Kidney epithelial cell (primary cell): ENCODE data around the gene RASSF5. TPM values are rescaled to one million over a fixed set of nuclear protein-coding genes. Genes with fewer than 3 reads are reported as not detected.
A peak's percentile ranks its signal among the peaks of the same experiment; 100 is the strongest.

Experiments used
- DNase-seq: peaks from one replicate; pipeline ENCODE4 v3.0.0-alpha.2; 2010; ENCODE audit warnings: low read depth
- H3K27me3 ChIP-seq: 2 replicates; pipeline ENCODE4 v1.6.0; 2011; ENCODE audit warnings: low read length; ENCODE audit not compliant: control insufficient read depth, insufficient read depth
- H3K36me3 ChIP-seq: 2 replicates; pipeline ENCODE4 v1.5.1; 2011; ENCODE audit warnings: low read length; ENCODE audit not compliant: control insufficient read depth, insufficient read depth
- H3K4me3 ChIP-seq: 2 replicates; pipeline ENCODE4 v1.5.1; 2011; ENCODE audit warnings: low read depth, mild to moderate bottlenecking, control low read depth, low read length
- total RNA-seq: library from RNA; depleted of rRNA; stranded (reverse); fragments of >200 nt; gene quantifications from 2 replicates; pipeline ENCODE4 v1.2.3, GENCODE V29; 2015
- TF ChIP-seq, protein P1 (sequence below): IDR thresholded peaks from 2 replicates; pipeline ENCODE4 v1.5.1; 2011; ENCODE audit warnings: mild to moderate bottlenecking, moderate library complexity, low read length, control low read depth, inconsistent platforms; ENCODE audit not compliant: insufficient read depth, poor library complexity, severe bottlenecking

RASSF5 gene
- total RNA-seq, 1 donor from 2014 or later = 4.2 TPM

DNA sequence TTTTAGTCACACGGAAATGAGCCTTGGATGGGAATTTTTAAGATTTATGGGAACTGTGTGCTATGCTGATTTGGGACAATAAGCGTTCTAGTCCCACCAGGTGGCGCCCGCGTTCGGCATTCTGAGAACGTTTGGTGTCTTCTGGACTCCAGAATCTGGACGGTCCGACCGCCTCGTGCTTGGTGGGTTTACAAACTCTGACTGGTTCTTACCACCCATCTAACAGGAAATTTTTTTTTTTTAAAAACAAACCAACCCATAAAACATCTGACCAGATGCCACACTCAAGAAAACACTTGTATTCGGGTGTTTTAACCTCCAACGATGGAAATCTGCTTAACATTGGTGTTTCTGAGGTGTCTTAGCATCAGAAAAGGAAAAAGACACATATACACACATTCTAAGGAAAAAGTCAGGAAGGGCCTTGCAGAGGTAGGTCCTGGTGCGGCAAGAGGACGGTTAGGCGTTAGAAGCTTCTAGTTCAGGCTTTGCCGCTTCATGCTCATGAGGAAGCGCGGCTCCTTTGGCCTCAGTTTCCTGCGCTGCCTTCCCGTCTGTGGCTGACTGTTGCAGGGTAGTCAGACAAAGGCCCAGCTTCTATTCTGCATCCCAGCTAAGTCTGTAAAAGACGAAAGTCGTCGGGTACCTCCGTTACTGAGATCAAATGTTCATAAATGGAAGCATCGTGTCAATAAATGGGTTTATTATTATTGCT lies 127.2 kb downstream of the RASSF5 start:
- peak overlapping the region; percentile 95 for H3K4me3 ChIP-seq
- DNase-seq = peak; percentile 56
- H3K36me3 ChIP-seq = no peaks in the 10 kb centered on the region
- TF ChIP-seq, protein P1, sequence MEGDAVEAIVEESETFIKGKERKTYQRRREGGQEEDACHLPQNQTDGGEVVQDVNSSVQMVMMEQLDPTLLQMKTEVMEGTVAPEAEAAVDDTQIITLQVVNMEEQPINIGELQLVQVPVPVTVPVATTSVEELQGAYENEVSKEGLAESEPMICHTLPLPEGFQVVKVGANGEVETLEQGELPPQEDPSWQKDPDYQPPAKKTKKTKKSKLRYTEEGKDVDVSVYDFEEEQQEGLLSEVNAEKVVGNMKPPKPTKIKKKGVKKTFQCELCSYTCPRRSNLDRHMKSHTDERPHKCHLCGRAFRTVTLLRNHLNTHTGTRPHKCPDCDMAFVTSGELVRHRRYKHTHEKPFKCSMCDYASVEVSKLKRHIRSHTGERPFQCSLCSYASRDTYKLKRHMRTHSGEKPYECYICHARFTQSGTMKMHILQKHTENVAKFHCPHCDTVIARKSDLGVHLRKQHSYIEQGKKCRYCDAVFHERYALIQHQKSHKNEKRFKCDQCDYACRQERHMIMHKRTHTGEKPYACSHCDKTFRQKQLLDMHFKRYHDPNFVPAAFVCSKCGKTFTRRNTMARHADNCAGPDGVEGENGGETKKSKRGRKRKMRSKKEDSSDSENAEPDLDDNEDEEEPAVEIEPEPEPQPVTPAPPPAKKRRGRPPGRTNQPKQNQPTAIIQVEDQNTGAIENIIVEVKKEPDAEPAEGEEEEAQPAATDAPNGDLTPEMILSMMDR = peak; percentile 79
- no peaks in the 10 kb centered on the region for H3K27me3 ChIP-seq

DNA sequence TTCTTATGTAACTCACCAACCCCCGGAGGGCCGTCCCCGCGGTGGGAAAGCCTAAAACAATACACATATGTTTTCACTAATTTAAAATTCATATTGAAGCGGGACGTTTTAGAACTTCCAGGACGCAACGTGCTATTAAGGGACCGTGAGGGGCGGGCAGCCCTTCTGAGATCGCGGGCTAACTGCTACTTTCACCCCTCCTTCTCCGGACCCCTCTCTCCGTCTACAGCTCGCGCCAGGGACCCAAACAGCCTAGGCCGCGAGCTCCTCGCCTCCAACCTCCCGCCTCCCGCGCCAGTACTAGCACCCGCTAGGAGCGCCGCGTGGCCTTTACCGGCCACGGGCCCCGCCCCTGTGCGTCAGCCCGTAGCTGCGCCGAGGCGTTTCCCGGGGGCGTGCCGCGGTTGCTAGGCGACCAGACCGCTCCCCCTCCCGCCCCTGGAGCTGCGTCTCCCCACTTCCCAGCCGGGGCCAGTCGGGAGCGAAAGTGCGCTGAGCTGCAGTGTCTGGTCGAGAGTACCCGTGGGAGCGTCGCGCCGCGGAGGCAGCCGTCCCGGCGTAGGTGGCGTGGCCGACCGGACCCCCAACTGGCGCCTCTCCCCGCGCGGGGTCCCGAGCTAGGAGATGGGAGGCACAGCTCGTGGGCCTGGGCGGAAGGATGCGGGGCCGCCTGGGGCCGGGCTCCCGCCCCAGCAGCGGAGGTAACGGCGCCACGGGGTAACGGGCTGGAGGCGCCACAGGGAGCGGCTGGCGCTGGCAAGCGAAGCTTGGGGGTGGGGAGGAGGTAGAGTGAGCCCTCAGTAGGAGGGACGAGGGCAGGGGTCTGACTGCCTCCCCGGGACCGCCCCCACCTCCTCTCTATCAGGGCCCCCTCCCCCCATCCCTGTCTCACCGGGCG lies 128.0 kb downstream of the RASSF5 start, which contains the start of gene DYRK3:
Gene DYRK3 (plus strand): TSS at position 457 of the 898 bp plus-strand sequence. CDS start 168 bp downstream, at position 625.
- no peaks in the 10 kb centered on the region for H3K27me3 ChIP-seq
- peak within 1 kb of the TSS; percentile 95 for H3K4me3 ChIP-seq
- TF ChIP-seq, protein P1 = no peak
- peak; percentile 48 for DNase-seq
- no peaks in the 10 kb centered on the region for H3K36me3 ChIP-seq

DNA sequence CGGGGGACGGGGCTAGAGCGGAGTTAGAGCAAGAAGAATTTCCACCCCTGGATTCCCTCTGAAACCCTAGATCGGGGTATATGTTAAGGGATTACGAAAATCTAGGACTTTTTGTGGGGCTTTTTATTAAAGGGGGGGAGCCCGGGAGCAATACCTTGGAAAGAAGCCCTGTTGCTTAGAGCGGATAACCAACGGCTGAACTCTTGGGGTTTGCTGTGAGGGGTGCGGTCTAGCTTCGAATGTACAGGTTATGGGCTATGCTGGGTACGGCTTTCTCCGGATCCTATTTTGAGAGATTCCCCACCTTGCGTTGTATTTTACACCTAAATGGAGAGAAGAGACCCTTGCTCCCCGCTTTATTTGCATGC lies 128.6 kb downstream of the RASSF5 start:
- no peaks in the 10 kb centered on the region for H3K27me3 ChIP-seq
- H3K36me3 ChIP-seq = no peaks in the 10 kb centered on the region
- peak overlapping the region; percentile 95 for H3K4me3 ChIP-seq
- no peak for DNase-seq
- TF ChIP-seq, protein P1 = no peak

DNA sequence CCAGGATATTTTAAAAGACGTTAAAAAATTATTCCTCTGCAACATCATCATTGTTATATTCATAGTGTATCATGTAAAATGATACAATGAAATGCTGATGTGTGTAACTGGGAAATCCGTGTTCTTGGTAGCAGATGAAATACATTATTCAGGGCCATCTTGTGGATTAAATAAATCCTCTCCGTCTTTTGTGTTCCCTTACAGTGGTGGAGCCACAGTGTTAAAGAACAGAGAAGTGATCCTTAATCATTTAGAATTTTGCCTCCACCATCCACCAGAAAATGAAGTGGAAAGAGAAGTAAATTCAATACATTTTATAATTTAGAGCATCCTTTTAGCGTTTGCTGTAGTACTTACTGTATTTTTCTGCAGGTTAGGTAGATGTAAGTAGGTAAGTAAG lies 129.3 kb downstream of the RASSF5 start:
- H3K4me3 ChIP-seq = no peak overlapping the region
- no peaks in the 10 kb centered on the region for H3K36me3 ChIP-seq
- TF ChIP-seq, protein P1 = no peak

DNA sequence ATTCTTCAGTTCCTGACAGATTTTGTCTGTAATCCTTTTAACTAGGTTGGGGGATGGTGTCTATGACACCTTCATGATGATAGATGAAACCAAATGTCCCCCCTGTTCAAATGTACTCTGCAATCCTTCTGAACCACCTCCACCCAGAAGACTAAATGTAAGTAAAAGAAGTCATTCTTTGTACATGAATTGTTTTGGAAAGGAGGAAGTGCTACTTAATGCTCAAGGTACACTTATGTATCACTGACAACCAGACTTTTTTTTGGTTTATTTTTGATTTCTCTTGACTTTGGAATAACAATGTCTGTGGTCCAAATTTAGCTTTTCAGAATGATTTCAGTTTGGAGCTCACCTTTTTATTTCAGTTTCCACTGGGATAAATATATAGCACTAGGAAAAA lies 130.3 kb downstream of the RASSF5 start:
- Histone ChIP-seq H3K27me3 (no peaks in the 10 kb centered on the region), H3K4me3 (no peak overlapping the region), H3K36me3 (no peaks in the 10 kb centered on the region)
- DNase-seq = no peak
- TF ChIP-seq, protein P1 = no peak

More for the DNA sequence above, 129.3 kb downstream of the RASSF5 start:
- no peaks in the 10 kb centered on the region for H3K27me3 ChIP-seq
- no peak for DNase-seq

Other genes starting within 250 kb of the RASSF5 start
- gene IKBKE, start 37.1 kb upstream of the RASSF5 start, total RNA-seq = 33.2 and 37.4 TPM in 2 replicates
- 54.3 and 55.4 TPM in 2 replicates for gene EIF2D, start 104.9 kb downstream of the RASSF5 start, total RNA-seq
- gene DYRK3, start 128.0 kb downstream of the RASSF5 start, total RNA-seq = 14.8 and 17.9 TPM in 2 replicates
- gene MAPKAPK2, start 177.4 kb downstream of the RASSF5 start, total RNA-seq = 64.0 and 76.3 TPM in 2 replicates